Astrocyte of the spinal cord (primary cell): Measurements from ENCODE around the gene PLPP4.
A peak's percentile ranks its signal among the peaks of the same experiment; 100 is the strongest.
"Not testable (repeated sequence)": the region's sequence is repeated elsewhere in the genome, so short reads cannot be mapped to it uniquely, and the experiment has no call there.

Experiments used
- DNase-seq: peaks from one replicate; pipeline ENCODE4 v3.0.0; 2011; ENCODE audit warnings: low read depth, low spot score
- H3K4me3 ChIP-seq: 2 replicates; pipeline ENCODE4 v1.5.1; 2011; ENCODE audit warnings: low read depth, mild to moderate bottlenecking, low read length, moderate library complexity
- in situ Hi-C: cut with HindIII; loops from 2 replicates; pipeline ENCODE4 v1.10.0; 2017; ENCODE audit warnings: low sequenced_read_pairs
- TF ChIP-seq, protein P1 (sequence below): IDR thresholded peaks from 2 replicates; pipeline ENCODE4 v1.5.1; 2012; ENCODE audit warnings: low read depth, mild to moderate bottlenecking, low read length, inconsistent platforms

The PLPP4 gene

GRCh38 chr10:120495226-120496009 lies 38.4 kb downstream of the PLPP4 start:
- TF ChIP-seq, protein P1, sequence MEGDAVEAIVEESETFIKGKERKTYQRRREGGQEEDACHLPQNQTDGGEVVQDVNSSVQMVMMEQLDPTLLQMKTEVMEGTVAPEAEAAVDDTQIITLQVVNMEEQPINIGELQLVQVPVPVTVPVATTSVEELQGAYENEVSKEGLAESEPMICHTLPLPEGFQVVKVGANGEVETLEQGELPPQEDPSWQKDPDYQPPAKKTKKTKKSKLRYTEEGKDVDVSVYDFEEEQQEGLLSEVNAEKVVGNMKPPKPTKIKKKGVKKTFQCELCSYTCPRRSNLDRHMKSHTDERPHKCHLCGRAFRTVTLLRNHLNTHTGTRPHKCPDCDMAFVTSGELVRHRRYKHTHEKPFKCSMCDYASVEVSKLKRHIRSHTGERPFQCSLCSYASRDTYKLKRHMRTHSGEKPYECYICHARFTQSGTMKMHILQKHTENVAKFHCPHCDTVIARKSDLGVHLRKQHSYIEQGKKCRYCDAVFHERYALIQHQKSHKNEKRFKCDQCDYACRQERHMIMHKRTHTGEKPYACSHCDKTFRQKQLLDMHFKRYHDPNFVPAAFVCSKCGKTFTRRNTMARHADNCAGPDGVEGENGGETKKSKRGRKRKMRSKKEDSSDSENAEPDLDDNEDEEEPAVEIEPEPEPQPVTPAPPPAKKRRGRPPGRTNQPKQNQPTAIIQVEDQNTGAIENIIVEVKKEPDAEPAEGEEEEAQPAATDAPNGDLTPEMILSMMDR = no peak
- in situ Hi-C loops = no loop called here
- peak; percentile 77 for DNase-seq
- H3K4me3 ChIP-seq = no peak overlapping the region

- no peak overlapping the region for H3K4me3 ChIP-seq
- in situ Hi-C loops = no loop called here
- DNase-seq = no peak
- TF ChIP-seq, protein P1 = no peak
These were observed 42.9 kb downstream of the PLPP4 start for GRCh38 chr10:120499883-120500282.

DNA sequence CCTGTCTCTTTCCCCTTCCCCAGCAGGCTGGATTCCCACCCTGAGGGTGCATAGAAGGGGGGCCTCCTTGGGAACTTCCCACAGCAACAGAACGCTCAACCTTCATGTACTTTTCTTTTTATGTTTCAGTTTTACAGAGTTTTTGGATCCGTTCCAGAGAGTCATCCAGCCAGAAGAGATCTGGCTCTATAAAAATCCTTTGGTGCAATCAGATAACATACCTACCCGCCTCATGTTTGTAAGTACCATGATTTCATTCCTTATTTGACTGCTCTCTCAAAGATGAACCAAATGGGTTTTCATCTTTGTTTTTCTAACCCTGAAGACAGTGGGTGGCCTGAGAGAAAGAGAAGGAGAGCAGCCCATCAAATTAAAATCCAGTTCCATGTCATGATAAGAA lies 46.7 kb downstream of the PLPP4 start:
- in situ Hi-C loops = no loop called here
- H3K4me3 ChIP-seq = no peak overlapping the region
- peak; percentile 52 for DNase-seq
- TF ChIP-seq, protein P1 = no peak

DNA sequence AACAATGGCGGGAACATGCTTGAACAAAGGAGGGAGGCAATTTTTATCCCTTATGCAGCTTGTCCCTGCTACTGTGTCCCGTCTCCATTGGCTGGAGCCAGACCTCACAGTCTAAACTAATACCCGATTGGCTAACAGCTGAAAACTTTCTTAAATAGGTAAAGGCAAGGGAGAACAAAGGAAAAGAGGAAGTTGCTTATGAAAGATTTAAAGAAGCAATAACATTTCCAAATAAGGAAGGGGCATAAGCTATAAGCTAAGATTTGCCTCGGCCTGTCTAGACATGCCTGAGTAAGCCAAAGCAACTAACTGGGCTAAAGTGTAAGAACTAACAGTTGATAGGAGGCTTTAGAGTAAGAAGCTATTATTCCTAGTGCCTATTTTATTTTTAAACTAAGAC lies 47.2 kb downstream of the PLPP4 start:
- H3K4me3 ChIP-seq, in situ Hi-C loops: not testable (repeated sequence)
- peak; percentile 67 for DNase-seq

- no peak overlapping the region for H3K4me3 ChIP-seq
- in situ Hi-C loops = no loop called here
These were observed 48.0 kb downstream of the PLPP4 start for GRCh38 chr10:120505056-120505455.

GRCh38 chr10:120505866-120506265 lies 48.8 kb downstream of the PLPP4 start:
- H3K4me3 ChIP-seq = no peak overlapping the region
- TF ChIP-seq, protein P1 = no peak
- DNase-seq = peak; percentile 85
- in situ Hi-C loops = no loop called here

More at GRCh38 chr10:120505056-120505455, 48.0 kb downstream of the PLPP4 start:
- no peak for DNase-seq
- TF ChIP-seq, protein P1 = no peak

DNA sequence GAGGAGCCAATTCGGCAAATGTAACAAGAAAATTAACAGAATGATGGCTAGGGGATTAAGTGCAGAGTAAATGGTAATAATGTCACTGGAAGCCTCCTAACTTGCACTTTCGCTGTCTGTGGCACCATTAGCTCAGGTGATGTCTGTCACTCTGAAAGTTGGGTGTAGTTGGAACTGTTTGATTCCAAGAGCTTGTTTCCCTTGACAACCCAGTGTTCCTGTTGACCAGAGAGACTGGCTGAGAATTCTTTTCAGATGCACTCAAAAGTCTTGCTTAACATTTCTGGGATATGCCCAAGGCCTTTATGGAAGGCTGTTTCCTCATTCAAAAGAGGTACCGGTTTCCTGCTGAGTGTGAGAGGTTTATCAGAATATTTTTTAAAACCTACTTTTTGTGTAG lies 49.6 kb downstream of the PLPP4 start:
- TF ChIP-seq, protein P1 = no peak
- DNase-seq = peak; percentile 58
- H3K4me3 ChIP-seq = no peak overlapping the region
- in situ Hi-C loops = no loop called here
